Uterus (tissue), 4 donors: ENCODE results near the gene BRSK2. TPM values are rescaled to one million over a fixed set of nuclear protein-coding genes. Genes with fewer than 3 reads are reported as not detected.

ENCODE experiments used
- DNase-seq, 2 donors: peaks; one replicate each; pipeline ENCODE4 v3.0.0-alpha.2; 2019 to 2020
- H3K27ac ChIP-seq, 2 donors: fragments of 200-600 bp; sonication (generic); 1 replicate in 1 of 2; 2 replicates in 1 of 2; pipeline ENCODE4 v1.5.1; 2016 to 2018
- H3K27me3 ChIP-seq, 2 donors: fragments of 200-600 bp; sonication (generic); one replicate each; pipeline ENCODE4 v1.5.1; 2018 to 2019; ENCODE audit warnings: control low read depth in 1 of 2
- H3K36me3 ChIP-seq, 2 donors: fragments of 200-600 bp; sonication (generic); one replicate each; pipeline ENCODE4 v1.5.1; 2019; ENCODE audit warnings: control low read depth in 1 of 2
- H3K4me1 ChIP-seq, 2 donors: fragments of 200-600 bp; sonication (generic); one replicate each; pipeline ENCODE4 v1.5.1; 2018 to 2019; ENCODE audit warnings: control low read depth in 1 of 2
- H3K4me3 ChIP-seq, 2 donors: fragments of 200-600 bp; sonication (generic); 1 replicate in 1 of 2; 2 replicates in 1 of 2; pipeline ENCODE4 v1.5.1; 2018 to 2019; ENCODE audit warnings: mild to moderate bottlenecking in 1 of 2
- H3K9me3 ChIP-seq, 2 donors: fragments of 200-600 bp; sonication (generic); one replicate each; pipeline ENCODE4 v1.5.1; 2019; ENCODE audit warnings: control low read depth in 1 of 2
- POLR2A ChIP-seq, 2 donors: fragments of 450-650 bp; IDR thresholded peaks; one replicate each; pipeline ENCODE4 v1.6.1; 2016; ENCODE audit warnings: antibody characterized with exemption in 2 of 2, mild to moderate bottlenecking in 1 of 2, moderate library complexity in 1 of 2
- intact Hi-C: fragments of 100-400 bp; cut with DNase I; formaldehyde crosslinking; loops from one replicate; pipeline ENCODE4 v1.15.1; 2023; ENCODE audit warnings: low total_unique reads
- total RNA-seq, 4 donors: library from RNA; depleted of rRNA in 3 of 4; stranded (reverse); fragments of >200 nt in 3 of 4; gene quantifications; one replicate each; pipeline versions ENCODE4 v1.1.0 to v1.2.4, GENCODE V29; 2014 to 2023
- TF ChIP-seq, protein P1 (sequence below), 4 experiments: fragments of 200-600 bp in 2 of 4; fragments of 450-650 bp in 2 of 4; sonication (generic) in 2 of 4; IDR thresholded peaks; one replicate each; pipeline ENCODE4 v1.5.1; 2016 to 2019; ENCODE audit warnings: antibody characterized with exemption in 4 of 4, mild to moderate bottlenecking in 2 of 4, moderate library complexity in 1 of 4
- donor health status: DM: yes; HTN: yes; CAD: no.

BRSK2 gene
- total RNA-seq, 4 donors from 2014 or later: 1.5 to 2.2 TPM; not detected in 2

DNA sequence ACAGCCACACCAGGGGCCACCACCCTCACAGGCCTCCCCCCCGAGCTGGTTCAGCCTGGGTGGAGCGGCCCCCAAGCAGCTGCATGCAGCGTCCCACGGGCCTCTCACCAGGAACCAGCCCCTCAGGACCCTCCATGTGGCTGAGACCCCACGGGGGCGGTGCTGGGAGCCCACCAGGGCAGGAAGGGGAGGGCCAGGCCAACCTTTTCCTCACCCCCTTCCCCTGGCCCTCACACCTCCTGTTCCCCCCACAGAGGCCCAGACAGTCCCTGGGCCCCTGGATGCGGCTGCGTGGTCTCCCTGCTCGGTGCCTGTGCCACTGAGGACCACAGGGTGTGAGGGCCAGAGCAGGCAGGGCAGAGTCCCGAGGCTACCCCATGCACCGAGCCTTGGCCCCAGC lies 50.3 kb downstream of the BRSK2 start:
- peaks cover 0 to 7% of the 10 kb centered on the region in 2 donors for H3K4me1 ChIP-seq
- H3K27ac ChIP-seq: no peak overlapping the region
- DNase-seq: no peak
- H3K27me3 ChIP-seq: peaks cover 0 to 8% of the 10 kb centered on the region in 2 donors
- H3K9me3 ChIP-seq: no peaks in the 10 kb centered on the region
- H3K4me3 ChIP-seq: no peak overlapping the region
- intact Hi-C loops: no loop called here
- H3K36me3 ChIP-seq: no peaks in the 10 kb centered on the region
- TF ChIP-seq, protein P1, sequence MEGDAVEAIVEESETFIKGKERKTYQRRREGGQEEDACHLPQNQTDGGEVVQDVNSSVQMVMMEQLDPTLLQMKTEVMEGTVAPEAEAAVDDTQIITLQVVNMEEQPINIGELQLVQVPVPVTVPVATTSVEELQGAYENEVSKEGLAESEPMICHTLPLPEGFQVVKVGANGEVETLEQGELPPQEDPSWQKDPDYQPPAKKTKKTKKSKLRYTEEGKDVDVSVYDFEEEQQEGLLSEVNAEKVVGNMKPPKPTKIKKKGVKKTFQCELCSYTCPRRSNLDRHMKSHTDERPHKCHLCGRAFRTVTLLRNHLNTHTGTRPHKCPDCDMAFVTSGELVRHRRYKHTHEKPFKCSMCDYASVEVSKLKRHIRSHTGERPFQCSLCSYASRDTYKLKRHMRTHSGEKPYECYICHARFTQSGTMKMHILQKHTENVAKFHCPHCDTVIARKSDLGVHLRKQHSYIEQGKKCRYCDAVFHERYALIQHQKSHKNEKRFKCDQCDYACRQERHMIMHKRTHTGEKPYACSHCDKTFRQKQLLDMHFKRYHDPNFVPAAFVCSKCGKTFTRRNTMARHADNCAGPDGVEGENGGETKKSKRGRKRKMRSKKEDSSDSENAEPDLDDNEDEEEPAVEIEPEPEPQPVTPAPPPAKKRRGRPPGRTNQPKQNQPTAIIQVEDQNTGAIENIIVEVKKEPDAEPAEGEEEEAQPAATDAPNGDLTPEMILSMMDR (IDR thresholded peaks at IDR 0.05): no peak
- no peak for TF ChIP-seq POLR2A (IDR thresholded peaks at IDR 0.05)

DNA sequence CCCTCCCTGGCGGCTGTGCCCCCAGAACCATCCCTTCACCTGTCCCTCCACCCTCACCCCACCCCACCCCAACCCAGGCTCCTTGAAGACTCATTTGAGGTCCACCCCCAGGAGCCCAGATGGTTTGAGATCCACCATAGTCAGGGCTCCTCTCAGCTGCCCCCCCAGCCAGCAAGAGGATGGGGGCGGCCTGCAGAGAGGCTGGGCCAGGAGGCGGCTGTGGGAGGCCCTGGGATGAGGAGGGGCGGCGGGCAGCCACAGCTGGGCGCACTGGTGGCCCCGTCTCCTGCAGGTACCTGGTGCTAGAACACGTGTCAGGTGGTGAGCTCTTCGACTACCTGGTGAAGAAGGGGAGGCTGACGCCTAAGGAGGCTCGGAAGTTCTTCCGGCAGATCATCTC lies 50.8 kb downstream of the BRSK2 start:
- intact Hi-C loops: no loop called here
- TF ChIP-seq, protein P1 (IDR thresholded peaks at IDR 0.05): no peak
- TF ChIP-seq POLR2A (IDR thresholded peaks at IDR 0.05): no peak
- H3K36me3 ChIP-seq: no peaks in the 10 kb centered on the region
- H3K27ac ChIP-seq: no peak overlapping the region
- no peak for DNase-seq
- H3K27me3 ChIP-seq: peaks cover 0 to 8% of the 10 kb centered on the region in 2 donors
- no peaks in the 10 kb centered on the region for H3K9me3 ChIP-seq
- H3K4me3 ChIP-seq: no peak overlapping the region
- peaks cover 0 to 7% of the 10 kb centered on the region in 2 donors for H3K4me1 ChIP-seq

DNA sequence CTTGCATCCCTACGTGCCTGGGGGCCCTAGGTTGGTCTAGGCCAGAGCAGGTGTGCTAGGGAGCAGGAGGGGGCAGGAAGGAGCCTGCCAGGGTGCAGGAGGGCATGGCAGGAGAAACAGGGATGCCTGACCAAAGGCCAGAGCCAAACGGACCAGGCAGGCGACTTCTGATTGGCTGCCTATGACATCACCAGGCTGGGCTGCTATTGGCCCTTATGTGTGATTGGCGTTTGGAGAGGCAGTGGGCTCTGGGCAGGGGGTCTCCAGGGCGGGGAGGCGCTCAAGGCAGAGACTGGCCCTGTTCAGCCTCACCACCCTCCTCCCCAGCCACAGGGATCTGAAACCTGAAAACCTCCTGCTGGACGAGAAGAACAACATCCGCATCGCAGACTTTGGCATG lies 52.4 kb downstream of the BRSK2 start:
- no peaks in the 10 kb centered on the region for H3K36me3 ChIP-seq
- intact Hi-C loops: no loop called here
- TF ChIP-seq, protein P1 (IDR thresholded peaks at IDR 0.05): no peak
- TF ChIP-seq POLR2A (IDR thresholded peaks at IDR 0.05): no peak
- no peaks in the 10 kb centered on the region for H3K4me1 ChIP-seq
- H3K27me3 ChIP-seq: no peaks in the 10 kb centered on the region
- no peak overlapping the region for H3K4me3 ChIP-seq
- no peaks in the 10 kb centered on the region for H3K9me3 ChIP-seq
- H3K27ac ChIP-seq: no peak overlapping the region
- DNase-seq: no peak

DNA sequence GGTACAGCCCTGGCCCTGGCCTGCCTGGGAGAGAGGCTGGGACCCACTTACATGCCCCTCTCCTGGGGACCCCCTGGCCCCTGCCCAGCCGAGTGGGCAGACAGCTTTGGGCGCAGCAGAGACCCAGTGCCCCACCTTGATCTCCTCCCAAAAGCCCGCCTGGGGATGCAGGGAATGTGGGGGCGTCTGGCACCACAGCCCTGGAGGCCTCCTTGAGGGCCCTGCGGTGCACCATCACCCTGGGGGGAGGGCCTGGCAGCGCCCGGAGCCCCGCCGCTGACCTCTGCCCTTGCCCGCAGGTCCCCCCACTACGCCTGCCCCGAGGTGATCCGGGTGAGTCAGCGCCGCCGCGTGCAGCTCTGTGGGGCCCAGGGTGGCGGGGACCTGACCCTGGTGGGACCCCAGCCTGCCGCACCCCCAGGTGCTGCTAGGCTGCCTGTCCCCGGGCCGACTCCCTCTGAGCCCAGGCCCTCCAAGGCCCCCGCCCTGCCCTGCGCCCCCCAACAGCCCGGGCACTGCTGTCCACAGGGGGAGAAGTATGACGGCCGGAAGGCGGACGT lies 53.2 kb downstream of the BRSK2 start:
- TF ChIP-seq, protein P1 (IDR thresholded peaks at IDR 0.05): no peak
- no peak for TF ChIP-seq POLR2A (IDR thresholded peaks at IDR 0.05)
- Histone ChIP-seq H3K27ac (no peak overlapping the region), H3K27me3 (no peaks in the 10 kb centered on the region), H3K36me3 (no peaks in the 10 kb centered on the region), H3K4me1 (no peaks in the 10 kb centered on the region), H3K9me3 (no peaks in the 10 kb centered on the region), H3K4me3 (no peak overlapping the region)
- intact Hi-C loops: no loop called here
- DNase-seq: no peak

DNA sequence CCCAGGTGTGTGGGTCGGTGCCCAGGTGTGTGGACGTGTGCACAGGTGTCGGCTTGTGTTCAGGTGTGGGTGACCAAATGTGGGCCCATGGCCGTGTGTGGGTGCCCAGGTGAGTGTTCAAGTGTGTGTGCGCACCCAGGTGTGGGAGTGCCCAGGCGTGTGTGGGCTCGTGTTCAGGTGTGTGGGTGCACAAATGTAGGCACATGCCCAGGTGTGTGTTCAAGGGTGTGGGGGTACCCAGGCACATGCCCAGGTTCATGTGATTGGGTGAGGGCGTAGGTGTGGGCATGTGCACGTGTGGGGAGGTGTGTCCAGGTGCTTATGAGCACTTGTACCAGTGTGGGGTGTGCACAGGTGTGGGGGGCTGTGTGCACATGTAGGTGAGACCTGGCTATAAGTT lies 54.0 kb downstream of the BRSK2 start:
- DNase-seq: no peak
- Histone ChIP-seq H3K27me3 (no peaks in the 10 kb centered on the region), H3K4me3 (no peak overlapping the region), H3K9me3 (no peaks in the 10 kb centered on the region), H3K4me1 (no peaks in the 10 kb centered on the region), H3K36me3 (no peaks in the 10 kb centered on the region), H3K27ac (no peak overlapping the region)
- intact Hi-C loops: no loop called here
- TF ChIP-seq POLR2A (IDR thresholded peaks at IDR 0.05): no peak
- TF ChIP-seq, protein P1 (IDR thresholded peaks at IDR 0.05): no peak
